Measurements from ENCODE around the gene SLC16A12.
A peak's percentile ranks its signal among the peaks of the same experiment; 100 is the strongest.
"Not testable (repeated sequence)": the region's sequence is repeated elsewhere in the genome, so short reads cannot be mapped to it uniquely, and the experiment has no call there.

The SLC16A12 gene

DNA sequence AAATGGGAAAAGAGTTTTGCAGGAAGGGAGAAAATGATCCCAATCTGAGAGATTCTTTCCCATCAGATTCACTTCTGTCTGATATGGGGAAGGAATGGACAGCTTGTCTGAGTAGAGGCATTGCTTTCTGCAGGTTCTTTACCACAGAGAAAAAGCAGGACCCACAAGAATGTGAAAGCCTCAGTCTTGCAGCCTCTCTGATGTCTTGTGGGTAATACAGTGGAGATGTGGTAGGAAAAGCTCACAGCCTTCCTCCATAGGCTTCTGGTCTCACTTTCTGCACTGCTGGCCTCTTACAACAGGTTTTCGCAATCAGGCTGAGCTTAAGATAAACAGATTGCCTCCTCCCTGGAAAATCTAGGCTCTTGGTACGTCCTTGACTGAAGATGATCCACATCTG lies 142.4 kb downstream of the SLC16A12 start:
- H3K4me3 ChIP-seq (ENCODE audit: low read depth, low read length), result peak overlapping the region; percentile 64
- DNase-seq (ENCODE audit: low read depth), result peak; percentile 97
- TF ChIP-seq, protein P1, sequence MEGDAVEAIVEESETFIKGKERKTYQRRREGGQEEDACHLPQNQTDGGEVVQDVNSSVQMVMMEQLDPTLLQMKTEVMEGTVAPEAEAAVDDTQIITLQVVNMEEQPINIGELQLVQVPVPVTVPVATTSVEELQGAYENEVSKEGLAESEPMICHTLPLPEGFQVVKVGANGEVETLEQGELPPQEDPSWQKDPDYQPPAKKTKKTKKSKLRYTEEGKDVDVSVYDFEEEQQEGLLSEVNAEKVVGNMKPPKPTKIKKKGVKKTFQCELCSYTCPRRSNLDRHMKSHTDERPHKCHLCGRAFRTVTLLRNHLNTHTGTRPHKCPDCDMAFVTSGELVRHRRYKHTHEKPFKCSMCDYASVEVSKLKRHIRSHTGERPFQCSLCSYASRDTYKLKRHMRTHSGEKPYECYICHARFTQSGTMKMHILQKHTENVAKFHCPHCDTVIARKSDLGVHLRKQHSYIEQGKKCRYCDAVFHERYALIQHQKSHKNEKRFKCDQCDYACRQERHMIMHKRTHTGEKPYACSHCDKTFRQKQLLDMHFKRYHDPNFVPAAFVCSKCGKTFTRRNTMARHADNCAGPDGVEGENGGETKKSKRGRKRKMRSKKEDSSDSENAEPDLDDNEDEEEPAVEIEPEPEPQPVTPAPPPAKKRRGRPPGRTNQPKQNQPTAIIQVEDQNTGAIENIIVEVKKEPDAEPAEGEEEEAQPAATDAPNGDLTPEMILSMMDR (conservative IDR thresholded peaks at IDR 0.05; ENCODE audit: low read depth, low read length), result no peak

- TF ChIP-seq, protein P1 (conservative IDR thresholded peaks at IDR 0.05; ENCODE audit: low read depth, low read length), result no peak
- peak; percentile 98 for DNase-seq (ENCODE audit: low read depth)
These were observed 143.3 kb downstream of the SLC16A12 start, which contains the start of gene IFIT1 for GRCh38 chr10:89391907-89392756. IFIT1 (plus strand) TSS chr10:89392623; CDS start chr10:89392713, 90 bp downstream.

GRCh38 chr10:89391226-89391576 lies 144.2 kb downstream of the SLC16A12 start:
- H3K4me3 ChIP-seq (ENCODE audit: low read depth, low read length); DNase-seq (ENCODE audit: low read depth): not testable (repeated sequence)

More at GRCh38 chr10:89391907-89392756, 143.3 kb downstream of the SLC16A12 start, which contains the start of gene IFIT1:
- peak within 1 kb of the TSS; percentile 64 for H3K4me3 ChIP-seq (ENCODE audit: low read depth, low read length)

DNA sequence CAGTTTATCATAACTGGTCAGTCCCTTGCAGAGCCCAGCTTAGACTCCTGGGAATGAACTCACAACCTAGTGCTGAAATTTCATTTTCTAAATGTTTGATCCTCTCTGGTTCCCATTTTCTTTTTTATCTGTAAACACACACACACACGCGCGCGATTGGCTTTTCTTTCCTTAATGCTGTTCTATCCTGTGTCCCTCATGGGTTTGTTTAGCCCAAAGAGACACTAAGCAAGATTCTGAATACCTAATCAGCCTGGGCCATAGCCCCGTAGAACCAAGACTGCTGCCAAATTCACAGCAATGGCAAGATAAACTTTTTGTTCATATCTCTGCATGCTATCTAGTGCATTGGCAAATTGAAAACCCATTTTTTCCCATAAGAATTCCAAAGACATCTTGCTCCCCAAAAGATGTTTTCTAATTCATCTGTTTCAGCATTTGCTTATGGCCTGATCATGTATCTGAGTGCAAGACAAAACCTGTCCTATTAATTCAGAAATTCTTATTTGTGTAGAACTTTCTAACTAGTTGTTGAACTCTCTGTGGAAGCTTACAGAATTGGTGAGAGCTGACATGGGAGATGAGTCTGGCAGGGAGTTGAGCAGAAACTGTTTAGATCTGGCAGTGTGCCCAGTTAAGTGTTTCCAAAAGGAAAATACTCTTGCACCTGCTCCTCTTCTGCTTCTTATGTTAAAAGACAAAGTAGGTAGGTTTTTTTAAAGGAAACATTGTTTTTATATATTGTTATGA lies 144.7 kb downstream of the SLC16A12 start:
- no peak overlapping the region for H3K4me3 ChIP-seq (ENCODE audit: low read depth, low read length)
- peak; percentile 33 for DNase-seq (ENCODE audit: low read depth)
- TF ChIP-seq, protein P1 (conservative IDR thresholded peaks at IDR 0.05; ENCODE audit: low read depth, low read length), result no peak

DNA sequence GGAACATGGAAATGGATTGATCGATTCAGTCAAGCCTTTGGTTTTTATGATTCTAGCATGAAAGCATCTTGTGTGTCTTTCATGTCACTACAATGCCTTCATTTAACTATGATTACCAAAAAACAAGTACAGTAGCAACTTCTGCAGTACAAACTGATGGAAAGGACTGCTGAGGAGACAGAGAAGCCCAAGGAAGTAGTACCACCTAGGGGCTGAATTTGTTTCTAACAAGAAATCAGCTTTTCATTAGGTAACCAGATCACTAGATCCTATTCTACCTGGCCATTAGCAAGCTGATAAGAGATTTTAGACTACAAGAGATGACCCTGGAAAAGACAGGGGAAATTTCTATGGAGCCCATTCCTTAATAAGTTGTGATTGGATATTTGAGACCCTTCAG lies 146.1 kb downstream of the SLC16A12 start:
- DNase-seq (ENCODE audit: low read depth), result peak; percentile 69

GRCh38 chr10:89388806-89389205 lies 146.6 kb downstream of the SLC16A12 start:
- TF ChIP-seq, protein P1 (conservative IDR thresholded peaks at IDR 0.05; ENCODE audit: low read depth, low read length), result no peak
- no peak for DNase-seq (ENCODE audit: low read depth)

More for the DNA sequence above, 146.1 kb downstream of the SLC16A12 start:
- TF ChIP-seq, protein P1 (conservative IDR thresholded peaks at IDR 0.05; ENCODE audit: low read depth, low read length), result peak; percentile 57
- no peak overlapping the region for H3K4me3 ChIP-seq (ENCODE audit: low read depth, low read length)

More at GRCh38 chr10:89388806-89389205, 146.6 kb downstream of the SLC16A12 start:
- H3K4me3 ChIP-seq (ENCODE audit: low read depth, low read length), result no peak overlapping the region

Measured in choroid plexus epithelial cell (primary cell).